ENCODE measurements around the gene TSC22D2. TPM values are rescaled to one million over a fixed set of nuclear protein-coding genes. Genes with fewer than 3 reads are reported as not detected.

The TSC22D2 gene
- 10 to 100 TPM; 13.9 to 14.6 TPM for total RNA-seq

GRCh38 chr3:150408221-150409124 lies at the start of gene TSC22D2:
Gene TSC22D2 (plus strand): TSS chr3:150408298. CDS start chr3:150409351, 1,053 bp downstream.
- Mint-ChIP-seq H3K9me3 (no peaks in the 10 kb centered on the region), H3K27me3 (no peaks in the 10 kb centered on the region)

GRCh38 chr3:150359381-150359780 lies 48.7 kb upstream of the TSC22D2 start:
- Mint-ChIP-seq H3K27ac (no peak overlapping the region), H3K4me1 (no peaks in the 10 kb centered on the region), H3K36me3 (ENCODE audit: low read depth) (no peaks in the 10 kb centered on the region), H3K27me3 (no peaks in the 10 kb centered on the region), H3K9me3 (no peaks in the 10 kb centered on the region), H3K4me3 (no peak overlapping the region)
- no peak for ATAC-seq (replicated peaks)

More at GRCh38 chr3:150408221-150409124, at the start of gene TSC22D2:
- H3K27ac Mint-ChIP-seq: peak within 1 kb of the TSS; percentile 90
- H3K36me3 Mint-ChIP-seq (ENCODE audit: low read depth): peaks cover 34% of the 10 kb centered on the region
- ATAC-seq (replicated peaks): peak; percentile 66
- H3K4me3 Mint-ChIP-seq: peak within 1 kb of the TSS; percentile 77
- H3K4me1 Mint-ChIP-seq: peaks cover 14% of the 10 kb centered on the region

GRCh38 chr3:150360966-150361365 lies 47.1 kb upstream of the TSC22D2 start:
- H3K4me3 Mint-ChIP-seq: no peak overlapping the region
- no peaks in the 10 kb centered on the region for H3K27me3 Mint-ChIP-seq
- H3K36me3 Mint-ChIP-seq (ENCODE audit: low read depth): no peaks in the 10 kb centered on the region
- ATAC-seq (replicated peaks): no peak
- H3K9me3 Mint-ChIP-seq: no peaks in the 10 kb centered on the region
- H3K27ac Mint-ChIP-seq: no peak overlapping the region
- H3K4me1 Mint-ChIP-seq: no peaks in the 10 kb centered on the region

- no peak overlapping the region for H3K4me3 Mint-ChIP-seq
- no peaks in the 10 kb centered on the region for H3K36me3 Mint-ChIP-seq (ENCODE audit: low read depth)
- no peaks in the 10 kb centered on the region for H3K4me1 Mint-ChIP-seq
- H3K9me3 Mint-ChIP-seq: no peaks in the 10 kb centered on the region
- no peak for ATAC-seq (replicated peaks)
- H3K27ac Mint-ChIP-seq: no peak overlapping the region
- H3K27me3 Mint-ChIP-seq: peaks cover 3% of the 10 kb centered on the region
Measured at GRCh38 chr3:150362515-150363302, 45.4 kb upstream of the TSC22D2 start.

GRCh38 chr3:150363420-150363819 lies 44.7 kb upstream of the TSC22D2 start:
- Mint-ChIP-seq H3K4me3 (no peak overlapping the region), H3K9me3 (no peaks in the 10 kb centered on the region), H3K4me1 (no peaks in the 10 kb centered on the region), H3K27ac (no peak overlapping the region), H3K27me3 (peaks cover 3% of the 10 kb centered on the region), H3K36me3 (ENCODE audit: low read depth) (no peaks in the 10 kb centered on the region)
- ATAC-seq (replicated peaks): no peak

- Mint-ChIP-seq H3K9me3 (no peaks in the 10 kb centered on the region), H3K4me3 (no peak overlapping the region), H3K27me3 (peaks cover 3% of the 10 kb centered on the region), H3K27ac (no peak overlapping the region), H3K4me1 (no peaks in the 10 kb centered on the region), H3K36me3 (ENCODE audit: low read depth) (no peaks in the 10 kb centered on the region)
- peak; percentile 65 for ATAC-seq (replicated peaks)
Measured at GRCh38 chr3:150365132-150365604, 42.9 kb upstream of the TSC22D2 start.

- H3K4me3 Mint-ChIP-seq: no peak overlapping the region
- no peak overlapping the region for H3K27ac Mint-ChIP-seq
- H3K36me3 Mint-ChIP-seq (ENCODE audit: low read depth): no peaks in the 10 kb centered on the region
- ATAC-seq (replicated peaks): no peak
- no peaks in the 10 kb centered on the region for H3K9me3 Mint-ChIP-seq
- H3K27me3 Mint-ChIP-seq: peaks cover 3% of the 10 kb centered on the region
- no peaks in the 10 kb centered on the region for H3K4me1 Mint-ChIP-seq
Measured at GRCh38 chr3:150367757-150368156, 40.3 kb upstream of the TSC22D2 start.

GRCh38 chr3:150370122-150370602 lies 37.9 kb upstream of the TSC22D2 start:
- Mint-ChIP-seq H3K4me3 (no peak overlapping the region), H3K9me3 (no peaks in the 10 kb centered on the region), H3K27me3 (peaks cover 3% of the 10 kb centered on the region), H3K27ac (no peak overlapping the region), H3K4me1 (no peaks in the 10 kb centered on the region), H3K36me3 (ENCODE audit: low read depth) (no peaks in the 10 kb centered on the region)
- no peak for ATAC-seq (replicated peaks)

- Mint-ChIP-seq H3K36me3 (ENCODE audit: low read depth) (no peaks in the 10 kb centered on the region), H3K4me1 (no peaks in the 10 kb centered on the region), H3K27me3 (peaks cover 3% of the 10 kb centered on the region), H3K4me3 (no peak overlapping the region), H3K27ac (no peak overlapping the region), H3K9me3 (no peaks in the 10 kb centered on the region)
- no peak for ATAC-seq (replicated peaks)
Measured at GRCh38 chr3:150370999-150371398, 37.1 kb upstream of the TSC22D2 start.

- Mint-ChIP-seq H3K36me3 (ENCODE audit: low read depth) (no peaks in the 10 kb centered on the region), H3K4me3 (no peak overlapping the region), H3K27ac (no peak overlapping the region), H3K9me3 (no peaks in the 10 kb centered on the region), H3K4me1 (no peaks in the 10 kb centered on the region), H3K27me3 (peaks cover 3% of the 10 kb centered on the region)
- no peak for ATAC-seq (replicated peaks)
Measured at GRCh38 chr3:150371741-150372254, 36.3 kb upstream of the TSC22D2 start.

- Mint-ChIP-seq H3K9me3 (no peaks in the 10 kb centered on the region), H3K4me1 (no peaks in the 10 kb centered on the region), H3K4me3 (peak overlapping the region; percentile 43), H3K36me3 (ENCODE audit: low read depth) (no peaks in the 10 kb centered on the region), H3K27ac (no peak overlapping the region), H3K27me3 (no peaks in the 10 kb centered on the region)
- no peak for ATAC-seq (replicated peaks)
Measured at GRCh38 chr3:150372320-150372719, 35.8 kb upstream of the TSC22D2 start.

GRCh38 chr3:150372722-150373121 lies 35.4 kb upstream of the TSC22D2 start:
- Mint-ChIP-seq H3K9me3 (no peaks in the 10 kb centered on the region), H3K4me1 (no peaks in the 10 kb centered on the region), H3K4me3 (peak overlapping the region; percentile 43), H3K27ac (no peak overlapping the region), H3K36me3 (ENCODE audit: low read depth) (no peaks in the 10 kb centered on the region), H3K27me3 (no peaks in the 10 kb centered on the region)
- no peak for ATAC-seq (replicated peaks)

- Mint-ChIP-seq H3K36me3 (ENCODE audit: low read depth) (no peaks in the 10 kb centered on the region), H3K4me3 (peak overlapping the region; percentile 45), H3K9me3 (no peaks in the 10 kb centered on the region), H3K4me1 (no peaks in the 10 kb centered on the region), H3K27ac (no peak overlapping the region), H3K27me3 (no peaks in the 10 kb centered on the region)
- no peak for ATAC-seq (replicated peaks)
Measured at GRCh38 chr3:150373234-150373875, 34.7 kb upstream of the TSC22D2 start.

GRCh38 chr3:150374975-150375374 lies 33.1 kb upstream of the TSC22D2 start:
- no peak for ATAC-seq (replicated peaks)
- Mint-ChIP-seq H3K27ac (no peak overlapping the region), H3K4me1 (no peaks in the 10 kb centered on the region), H3K9me3 (no peaks in the 10 kb centered on the region), H3K36me3 (ENCODE audit: low read depth) (no peaks in the 10 kb centered on the region), H3K27me3 (no peaks in the 10 kb centered on the region), H3K4me3 (no peak overlapping the region)
